Measurements from ENCODE around the gene ALDH16A1.
A peak's percentile ranks its signal among the peaks of the same experiment; 100 is the strongest.
"Not testable (repeated sequence)": the region's sequence is repeated elsewhere in the genome, so short reads cannot be mapped to it uniquely, and the experiment has no call there.

ALDH16A1 gene

GRCh38 chr19:49463960-49464740 lies 11.1 kb downstream of the ALDH16A1 start:
- no peak for DNase-seq (ENCODE audit: low read depth, low spot score)

- DNase-seq (ENCODE audit: low read depth, low spot score) = no peak
Observed at GRCh38 chr19:49465371-49465770, 12.3 kb downstream of the ALDH16A1 start.

- no peak for DNase-seq (ENCODE audit: low read depth, low spot score)
Observed at GRCh38 chr19:49468199-49468598, 15.2 kb downstream of the ALDH16A1 start.

GRCh38 chr19:49468746-49469447 lies 15.9 kb downstream of the ALDH16A1 start:
- DNase-seq (ENCODE audit: low read depth, low spot score) = peak; percentile 90

- DNase-seq (ENCODE audit: low read depth, low spot score) = no peak
Observed at GRCh38 chr19:49469828-49470614, 17.0 kb downstream of the ALDH16A1 start.

GRCh38 chr19:49470615-49470978 lies 17.6 kb downstream of the ALDH16A1 start:
- DNase-seq (ENCODE audit: low read depth, low spot score) = no peak

GRCh38 chr19:49472936-49473335 lies 19.9 kb downstream of the ALDH16A1 start:
- DNase-seq (ENCODE audit: low read depth, low spot score) = no peak

GRCh38 chr19:49473501-49473867 lies 20.5 kb downstream of the ALDH16A1 start:
- not testable (repeated sequence) for DNase-seq (ENCODE audit: low read depth, low spot score)

- DNase-seq (ENCODE audit: low read depth, low spot score) = no peak
Observed at GRCh38 chr19:49473868-49474541, 21.0 kb downstream of the ALDH16A1 start, which contains the start of gene FLT3LG. FLT3LG (plus strand) TSS chr19:49474215; CDS start chr19:49474640, 425 bp downstream.

GRCh38 chr19:49474542-49474924 lies 21.5 kb downstream of the ALDH16A1 start:
- DNase-seq (ENCODE audit: low read depth, low spot score) = no peak

GRCh38 chr19:49475191-49475917 lies 22.3 kb downstream of the ALDH16A1 start:
- DNase-seq (ENCODE audit: low read depth, low spot score) = no peak

GRCh38 chr19:49475995-49476880 lies 23.2 kb downstream of the ALDH16A1 start:
- no peak for DNase-seq (ENCODE audit: low read depth, low spot score)

GRCh38 chr19:49479975-49480628 lies 27.1 kb downstream of the ALDH16A1 start:
- DNase-seq (ENCODE audit: low read depth, low spot score) = no peak

GRCh38 chr19:49481020-49481683 lies 28.1 kb downstream of the ALDH16A1 start:
- no peak for DNase-seq (ENCODE audit: low read depth, low spot score)

GRCh38 chr19:49486232-49486631 lies 33.2 kb downstream of the ALDH16A1 start:
- DNase-seq (ENCODE audit: low read depth, low spot score) = no peak

- DNase-seq (ENCODE audit: low read depth, low spot score) = no peak
Observed at GRCh38 chr19:49486710-49487276, 33.8 kb downstream of the ALDH16A1 start.

- peak; percentile 93 for DNase-seq (ENCODE audit: low read depth, low spot score)
Observed at GRCh38 chr19:49487277-49488045, 34.4 kb downstream of the ALDH16A1 start, which contains the start of gene RPL13A. RPL13A (plus strand) TSS chr19:49487608; CDS start chr19:49487630, 22 bp downstream.

Measured in iPS DF 19.7 (cell line).